Measurements from ENCODE around the gene MPHOSPH9.

Gene MPHOSPH9

DNA sequence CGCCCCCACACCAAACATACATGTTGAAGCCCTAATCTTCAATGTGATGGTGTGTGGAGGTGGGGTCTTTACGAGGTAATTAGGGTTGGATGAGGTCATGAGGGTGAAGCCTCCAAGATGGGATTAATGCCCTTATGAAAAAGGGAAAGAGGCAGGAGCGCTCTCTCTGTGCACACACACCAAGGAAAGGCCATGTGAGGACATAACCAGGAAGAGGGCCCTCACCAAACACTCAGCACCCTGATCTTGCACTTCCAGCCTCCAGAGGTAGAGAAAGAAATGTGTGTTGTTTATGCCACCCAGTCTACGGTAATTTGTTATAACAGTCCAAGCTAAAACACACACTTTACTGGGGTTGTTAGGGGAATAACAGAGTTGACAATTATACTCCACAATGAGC, 67.4 kb downstream of the MPHOSPH9 start:
- no CpG with 5 or more reads among the region's 4 CpGs for WGBS, 2 donors (ENCODE audit: extremely low coverage in 2 of 2, insufficient read length in 2 of 2, insufficient replicate concordance in 1 of 2)
- no peak overlapping the region for H2BK15ac ChIP-seq (ENCODE audit: low read length)
- peaks cover 23 to 78% of the 10 kb centered on the region in 2 donors for H3K36me3 ChIP-seq (replicated peaks in 1 of 2; ENCODE audit: control insufficient read depth in 2 of 2, insufficient read depth in 2 of 2, low read length in 2 of 2)
- H4K91ac ChIP-seq (ENCODE audit: low read depth, low read length, poor library complexity), result no peak overlapping the region
- no peak overlapping the region for H3K18ac ChIP-seq (ENCODE audit: low read length)
- H3K9ac ChIP-seq (ENCODE audit: low read depth, low read length, poor library complexity), result no peak overlapping the region
- H3K14ac ChIP-seq (ENCODE audit: low read length), result no peak overlapping the region
- no peak overlapping the region for H3K4me3 ChIP-seq (ENCODE audit: low read length in 2 of 2)
- no peaks in the 10 kb centered on the region for H3K27me3 ChIP-seq (ENCODE audit: control insufficient read depth in 3 of 3, insufficient read depth in 3 of 3, low read depth in 1 of 3, low read length in 3 of 3)
- H2BK120ac ChIP-seq (ENCODE audit: low read depth, low read length), result no peak overlapping the region
- H3K9me3 ChIP-seq (replicated peaks in 1 of 2; ENCODE audit: control insufficient read depth in 2 of 2, insufficient read depth in 1 of 2, low read depth in 1 of 2, low read length in 2 of 2), result no peaks in the 10 kb centered on the region
- H3K4me2 ChIP-seq (ENCODE audit: insufficient read depth, low read length, poor library complexity, severe bottlenecking), result no peak overlapping the region
- H3K79me1 ChIP-seq (ENCODE audit: low read depth, low read length), result no peaks in the 10 kb centered on the region
- H3K27ac ChIP-seq (replicated peaks; ENCODE audit: low read length), result no peak overlapping the region
- no peak overlapping the region for H2AK5ac ChIP-seq (ENCODE audit: low read depth, low read length)
- H2BK12ac ChIP-seq (ENCODE audit: low read length), result no peak overlapping the region
- H2AFZ ChIP-seq (ENCODE audit: low read length), result no peak overlapping the region
- no peak overlapping the region for H4K8ac ChIP-seq (ENCODE audit: low read depth, low read length)
- no peaks in the 10 kb centered on the region for H3K4me1 ChIP-seq (ENCODE audit: control insufficient read depth in 2 of 2, insufficient read depth in 1 of 2, low read depth in 1 of 2, low read length in 2 of 2)
- H3K4ac ChIP-seq (ENCODE audit: low read length), result no peak overlapping the region
- no peak overlapping the region for H3K23ac ChIP-seq (ENCODE audit: low read depth, low read length, poor library complexity)
- DNase-seq (ENCODE audit: low spot score), result no peak
- no peak overlapping the region for H2BK5ac ChIP-seq (ENCODE audit: low read length)

DNA sequence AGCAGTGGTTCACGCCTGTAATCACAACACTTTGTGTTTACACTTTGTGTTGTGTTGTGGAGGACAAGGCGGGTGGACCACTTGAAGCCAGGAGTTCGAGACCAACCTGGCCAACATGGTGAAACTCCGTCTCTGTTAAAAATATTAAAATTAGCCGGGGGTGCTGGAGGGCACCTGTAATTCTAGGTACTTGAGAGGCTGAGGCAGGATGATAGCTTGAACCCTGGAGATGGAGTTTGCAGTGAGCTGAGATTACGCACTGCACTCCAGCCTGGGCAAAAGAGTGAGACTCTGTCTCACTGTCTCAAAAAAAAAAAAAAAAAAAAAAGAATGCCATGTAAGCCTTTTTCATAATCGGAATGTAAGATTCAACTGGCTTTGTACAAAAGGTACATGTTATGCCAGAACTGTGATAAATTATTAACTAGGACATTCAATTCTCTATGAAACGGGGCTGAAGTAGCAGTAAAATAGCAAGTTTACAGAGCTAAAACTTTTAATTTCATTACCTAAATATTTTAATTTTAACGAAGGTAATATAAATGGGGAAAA, 68.2 kb downstream of the MPHOSPH9 start:
- WGBS, 2 donors (ENCODE audit: extremely low coverage in 2 of 2, insufficient read length in 2 of 2, insufficient replicate concordance in 1 of 2), result no CpG with 5 or more reads among the region's 9 CpGs
- Histone ChIP-seq H3K18ac (ENCODE audit: low read length) (no peak overlapping the region), H3K36me3 (replicated peaks in 1 of 2; ENCODE audit: control insufficient read depth in 2 of 2, insufficient read depth in 2 of 2, low read length in 2 of 2) (peaks cover 23 to 83% of the 10 kb centered on the region in 2 donors), H3K27ac (replicated peaks; ENCODE audit: low read length) (no peak overlapping the region), H2BK120ac (ENCODE audit: low read depth, low read length) (no peak overlapping the region), H3K27me3 (ENCODE audit: control insufficient read depth in 3 of 3, insufficient read depth in 3 of 3, low read depth in 1 of 3, low read length in 3 of 3) (no peaks in the 10 kb centered on the region), H3K4me3 (ENCODE audit: low read length in 2 of 2) (no peak overlapping the region), H4K8ac (ENCODE audit: low read depth, low read length) (no peak overlapping the region), H2AFZ (ENCODE audit: low read length) (no peak overlapping the region), H3K9ac (ENCODE audit: low read depth, low read length, poor library complexity) (no peak overlapping the region), H3K4me1 (ENCODE audit: control insufficient read depth in 2 of 2, insufficient read depth in 1 of 2, low read depth in 1 of 2, low read length in 2 of 2) (no peaks in the 10 kb centered on the region), H3K79me1 (ENCODE audit: low read depth, low read length) (no peaks in the 10 kb centered on the region), H2BK15ac (ENCODE audit: low read length) (no peak overlapping the region), H3K14ac (ENCODE audit: low read length) (no peak overlapping the region), H3K4ac (ENCODE audit: low read length) (no peak overlapping the region), H4K91ac (ENCODE audit: low read depth, low read length, poor library complexity) (no peak overlapping the region), H2AK5ac (ENCODE audit: low read depth, low read length) (no peak overlapping the region), H2BK5ac (ENCODE audit: low read length) (no peak overlapping the region), H3K4me2 (ENCODE audit: insufficient read depth, low read length, poor library complexity, severe bottlenecking) (no peak overlapping the region), H3K9me3 (replicated peaks in 1 of 2; ENCODE audit: control insufficient read depth in 2 of 2, insufficient read depth in 1 of 2, low read depth in 1 of 2, low read length in 2 of 2) (no peaks in the 10 kb centered on the region), H3K23ac (ENCODE audit: low read depth, low read length, poor library complexity) (no peak overlapping the region), H2BK12ac (ENCODE audit: low read length) (no peak overlapping the region)
- DNase-seq (ENCODE audit: low spot score), result no peak

DNA sequence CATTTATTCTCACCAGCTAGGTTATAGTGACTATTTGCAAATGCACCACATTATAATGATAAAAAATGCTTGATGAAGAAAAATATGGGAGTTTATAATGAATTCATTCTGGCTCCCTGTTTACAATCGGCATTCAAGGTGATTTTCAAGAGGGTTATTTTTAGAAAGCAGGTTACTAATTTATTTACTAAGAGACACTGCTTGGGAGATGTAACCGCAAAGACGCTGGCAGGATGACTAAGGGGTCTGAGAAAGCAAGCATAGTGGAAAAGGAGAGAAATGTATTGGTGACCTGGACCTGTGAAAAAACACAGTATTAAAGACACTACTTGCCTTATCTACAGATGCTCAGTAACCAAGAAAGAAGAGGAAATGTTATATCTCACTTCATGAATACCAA, 68.7 kb downstream of the MPHOSPH9 start:
- H3K23ac ChIP-seq (ENCODE audit: low read depth, low read length, poor library complexity), result no peak overlapping the region
- no peak overlapping the region for H3K4ac ChIP-seq (ENCODE audit: low read length)
- no peak overlapping the region for H2AK5ac ChIP-seq (ENCODE audit: low read depth, low read length)
- no peak overlapping the region for H3K9ac ChIP-seq (ENCODE audit: low read depth, low read length, poor library complexity)
- no CpG with 5 or more reads among the region's 3 CpGs for WGBS, 2 donors (ENCODE audit: extremely low coverage in 2 of 2, insufficient read length in 2 of 2, insufficient replicate concordance in 1 of 2)
- no peak overlapping the region for H3K18ac ChIP-seq (ENCODE audit: low read length)
- H3K79me1 ChIP-seq (ENCODE audit: low read depth, low read length), result no peaks in the 10 kb centered on the region
- no peak overlapping the region for H3K4me3 ChIP-seq (ENCODE audit: low read length in 2 of 2)
- H4K8ac ChIP-seq (ENCODE audit: low read depth, low read length), result no peak overlapping the region
- peaks cover 23 to 89% of the 10 kb centered on the region in 2 donors for H3K36me3 ChIP-seq (replicated peaks in 1 of 2; ENCODE audit: control insufficient read depth in 2 of 2, insufficient read depth in 2 of 2, low read length in 2 of 2)
- H3K4me2 ChIP-seq (ENCODE audit: insufficient read depth, low read length, poor library complexity, severe bottlenecking), result no peak overlapping the region
- H4K91ac ChIP-seq (ENCODE audit: low read depth, low read length, poor library complexity), result no peak overlapping the region
- DNase-seq (ENCODE audit: low spot score), result no peak
- no peak overlapping the region for H3K27ac ChIP-seq (replicated peaks; ENCODE audit: low read length)
- no peak overlapping the region for H2BK5ac ChIP-seq (ENCODE audit: low read length)
- no peaks in the 10 kb centered on the region for H3K27me3 ChIP-seq (ENCODE audit: control insufficient read depth in 3 of 3, insufficient read depth in 3 of 3, low read depth in 1 of 3, low read length in 3 of 3)
- H3K9me3 ChIP-seq (replicated peaks in 1 of 2; ENCODE audit: control insufficient read depth in 2 of 2, insufficient read depth in 1 of 2, low read depth in 1 of 2, low read length in 2 of 2), result no peaks in the 10 kb centered on the region
- no peak overlapping the region for H2BK120ac ChIP-seq (ENCODE audit: low read depth, low read length)
- no peak overlapping the region for H2AFZ ChIP-seq (ENCODE audit: low read length)
- H3K4me1 ChIP-seq (ENCODE audit: control insufficient read depth in 2 of 2, insufficient read depth in 1 of 2, low read depth in 1 of 2, low read length in 2 of 2), result no peaks in the 10 kb centered on the region
- H2BK12ac ChIP-seq (ENCODE audit: low read length), result no peak overlapping the region
- H2BK15ac ChIP-seq (ENCODE audit: low read length), result no peak overlapping the region
- no peak overlapping the region for H3K14ac ChIP-seq (ENCODE audit: low read length)

DNA sequence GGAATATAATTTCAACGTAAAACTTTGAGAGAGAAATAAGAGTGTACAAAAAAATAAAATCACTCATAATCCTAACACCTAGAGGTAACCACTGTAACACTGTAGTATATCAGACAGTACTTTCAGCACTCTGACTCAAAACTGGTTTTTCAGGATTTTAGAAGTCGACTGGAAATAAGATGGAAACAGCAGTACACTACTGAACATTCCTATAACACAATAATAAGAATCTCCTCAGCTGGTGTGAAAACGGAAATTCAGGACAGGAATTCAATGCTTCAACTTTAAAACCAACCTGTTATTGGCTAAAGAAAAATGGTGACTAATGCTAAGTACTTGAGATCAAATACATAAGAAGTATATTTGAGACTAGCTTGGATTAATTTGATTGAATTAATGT, 69.7 kb downstream of the MPHOSPH9 start:
- peaks cover 23 to 99% of the 10 kb centered on the region in 2 donors for H3K36me3 ChIP-seq (replicated peaks in 1 of 2; ENCODE audit: control insufficient read depth in 2 of 2, insufficient read depth in 2 of 2, low read length in 2 of 2)
- no peak overlapping the region for H3K23ac ChIP-seq (ENCODE audit: low read depth, low read length, poor library complexity)
- H2BK5ac ChIP-seq (ENCODE audit: low read length), result no peak overlapping the region
- no peak overlapping the region for H3K4ac ChIP-seq (ENCODE audit: low read length)
- H3K79me1 ChIP-seq (ENCODE audit: low read depth, low read length), result no peaks in the 10 kb centered on the region
- no peak overlapping the region for H2AK5ac ChIP-seq (ENCODE audit: low read depth, low read length)
- no peak overlapping the region for H3K14ac ChIP-seq (ENCODE audit: low read length)
- H4K91ac ChIP-seq (ENCODE audit: low read depth, low read length, poor library complexity), result no peak overlapping the region
- H2AFZ ChIP-seq (ENCODE audit: low read length), result no peak overlapping the region
- no peak overlapping the region for H2BK12ac ChIP-seq (ENCODE audit: low read length)
- no peak overlapping the region for H3K4me2 ChIP-seq (ENCODE audit: insufficient read depth, low read length, poor library complexity, severe bottlenecking)
- no peaks in the 10 kb centered on the region for H3K4me1 ChIP-seq (ENCODE audit: control insufficient read depth in 2 of 2, insufficient read depth in 1 of 2, low read depth in 1 of 2, low read length in 2 of 2)
- H3K27ac ChIP-seq (replicated peaks; ENCODE audit: low read length), result no peak overlapping the region
- no peak for DNase-seq (ENCODE audit: low spot score)
- H2BK120ac ChIP-seq (ENCODE audit: low read depth, low read length), result no peak overlapping the region
- no peak overlapping the region for H2BK15ac ChIP-seq (ENCODE audit: low read length)
- H3K9me3 ChIP-seq (replicated peaks in 1 of 2; ENCODE audit: control insufficient read depth in 2 of 2, insufficient read depth in 1 of 2, low read depth in 1 of 2, low read length in 2 of 2), result no peaks in the 10 kb centered on the region
- H3K9ac ChIP-seq (ENCODE audit: low read depth, low read length, poor library complexity), result no peak overlapping the region
- H3K18ac ChIP-seq (ENCODE audit: low read length), result no peak overlapping the region
- no peak overlapping the region for H4K8ac ChIP-seq (ENCODE audit: low read depth, low read length)
- no CpG with 5 or more reads among the region's 3 CpGs for WGBS, 2 donors (ENCODE audit: extremely low coverage in 2 of 2, insufficient read length in 2 of 2, insufficient replicate concordance in 1 of 2)
- H3K27me3 ChIP-seq (ENCODE audit: control insufficient read depth in 3 of 3, insufficient read depth in 3 of 3, low read depth in 1 of 3, low read length in 3 of 3), result no peaks in the 10 kb centered on the region
- no peak overlapping the region for H3K4me3 ChIP-seq (ENCODE audit: low read length in 2 of 2)
